Stomach (tissue), 4 donors: ENCODE data around the gene WDR18.

Experiments
- CTCF ChIP-seq, 7 experiments: fragments of 450-650 bp in 4 of 7; fragments of 200-600 bp in 3 of 7; sonication (generic) in 3 of 7; IDR thresholded peaks; one replicate each; pipeline ENCODE4 v1.5.1; 2016 to 2019; ENCODE audit warnings: antibody characterized with exemption in 7 of 7, control low read depth in 2 of 7, mild to moderate bottlenecking in 1 of 7
- POLR2A ChIP-seq, 4 donors: fragments of 450-650 bp; IDR thresholded peaks; one replicate each; pipeline ENCODE4 v1.6.1; 2016; ENCODE audit warnings: antibody characterized with exemption in 4 of 4, control low read depth in 2 of 4, mild to moderate bottlenecking in 1 of 4, moderate library complexity in 1 of 4

- no peak for TF ChIP-seq POLR2A (IDR thresholded peaks at IDR 0.05)
- no peak for TF ChIP-seq CTCF (IDR thresholded peaks at IDR 0.05)
Observed at GRCh38 chr19:988510-988909, 4.4 kb downstream of the WDR18 start.
